ENCODE measurements around the gene PPP2R3A.

- TF ChIP-seq POLR2AphosphoS5 (IDR thresholded peaks at IDR 0.05) (no peak), POLR2A (IDR thresholded peaks at IDR 0.05) (no peak)
- TF ChIP-seq, protein P1, sequence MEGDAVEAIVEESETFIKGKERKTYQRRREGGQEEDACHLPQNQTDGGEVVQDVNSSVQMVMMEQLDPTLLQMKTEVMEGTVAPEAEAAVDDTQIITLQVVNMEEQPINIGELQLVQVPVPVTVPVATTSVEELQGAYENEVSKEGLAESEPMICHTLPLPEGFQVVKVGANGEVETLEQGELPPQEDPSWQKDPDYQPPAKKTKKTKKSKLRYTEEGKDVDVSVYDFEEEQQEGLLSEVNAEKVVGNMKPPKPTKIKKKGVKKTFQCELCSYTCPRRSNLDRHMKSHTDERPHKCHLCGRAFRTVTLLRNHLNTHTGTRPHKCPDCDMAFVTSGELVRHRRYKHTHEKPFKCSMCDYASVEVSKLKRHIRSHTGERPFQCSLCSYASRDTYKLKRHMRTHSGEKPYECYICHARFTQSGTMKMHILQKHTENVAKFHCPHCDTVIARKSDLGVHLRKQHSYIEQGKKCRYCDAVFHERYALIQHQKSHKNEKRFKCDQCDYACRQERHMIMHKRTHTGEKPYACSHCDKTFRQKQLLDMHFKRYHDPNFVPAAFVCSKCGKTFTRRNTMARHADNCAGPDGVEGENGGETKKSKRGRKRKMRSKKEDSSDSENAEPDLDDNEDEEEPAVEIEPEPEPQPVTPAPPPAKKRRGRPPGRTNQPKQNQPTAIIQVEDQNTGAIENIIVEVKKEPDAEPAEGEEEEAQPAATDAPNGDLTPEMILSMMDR (IDR thresholded peaks at IDR 0.05): no peak
Measured at GRCh38 chr3:136194409-136195257, 229.1 kb downstream of the PPP2R3A start.
